Measurements from ENCODE around the gene LRRTM3.

GRCh38 chr10:66877361-66877760 is 48.5 kb upstream of the LRRTM3 start:
- TF ChIP-seq CTCF (conservative IDR thresholded peaks at IDR 0.05; ENCODE audit: low read depth in 2 of 2) (no peak), POLR2AphosphoS5 (IDR thresholded peaks at IDR 0.05; ENCODE audit: low read depth) (no peak), ZNF331 (CRISPR knock-in tag; IDR thresholded peaks at IDR 0.05; ENCODE audit: low read depth) (no peak), CREB1 (CRISPR knock-in tag; IDR thresholded peaks at IDR 0.05; ENCODE audit: low read depth) (no peak), EZH2phosphoT487 (IDR thresholded peaks at IDR 0.05; ENCODE audit: unreplicated experiment) (no peak), STAT1 (IDR thresholded peaks at IDR 0.05; ENCODE audit: unreplicated experiment) (no peak), REST (IDR thresholded peaks at IDR 0.05; ENCODE audit: unreplicated experiment) (no peak), JUNB (IDR thresholded peaks at IDR 0.05; ENCODE audit: unreplicated experiment) (no peak), EZH2 (IDR thresholded peaks at IDR 0.05; ENCODE audit: low read depth, unreplicated experiment) (no peak), ZNF114 (CRISPR knock-in tag; IDR thresholded peaks at IDR 0.05) (no peak), ZNF462 (CRISPR knock-in tag; IDR thresholded peaks at IDR 0.05) (no peak), ETS1 (IDR thresholded peaks at IDR 0.05) (no peak)
